Upper lobe of left lung (tissue), 6 donors: ENCODE measurements around the gene PHTF2. TPM values are rescaled to one million over a fixed set of nuclear protein-coding genes. Genes with fewer than 3 reads are reported as not detected.

Experiments used
- ATAC-seq, 2 donors: fragments of 200-7000 bp; cut with Tn5 transposase; one replicate each; pipeline ENCODE4 v1.9.1; 2022; ENCODE audit warnings: mild to moderate bottlenecking in 2 of 2, moderate library complexity in 2 of 2; ENCODE audit not compliant: low FRiP score in 2 of 2
- DNase-seq, 2 donors: peaks; one replicate each; pipeline ENCODE4 v3.0.0-alpha.2; 2019 to 2020
- H3K27ac ChIP-seq, 4 donors: fragments of 200-600 bp; sonication (generic); one replicate each; pipeline ENCODE4 v1.5.1; 2016 to 2019
- H3K27me3 ChIP-seq, 4 donors: fragments of 200-600 bp; sonication (generic); one replicate each; pipeline ENCODE4 v1.5.1; 2017 to 2019
- H3K36me3 ChIP-seq, 4 donors: fragments of 200-600 bp; sonication (generic); one replicate each; pipeline ENCODE4 v1.5.1; 2016 to 2019
- H3K4me1 ChIP-seq, 4 donors: fragments of 200-600 bp; sonication (generic); one replicate each; pipeline ENCODE4 v1.5.1; 2018 to 2019
- H3K4me3 ChIP-seq, 4 donors: fragments of 200-600 bp; sonication (generic); one replicate each; pipeline ENCODE4 v1.5.1; 2017 to 2019; ENCODE audit warnings: mild to moderate bottlenecking in 2 of 4, moderate library complexity in 1 of 4
- H3K9me3 ChIP-seq, 4 donors: fragments of 200-600 bp; sonication (generic); one replicate each; pipeline ENCODE4 v1.5.1; 2018 to 2019
- CTCF ChIP-seq, 6 experiments: fragments of 450-650 bp in 4 of 6; fragments of 200-600 bp in 2 of 6; sonication (generic) in 2 of 6; IDR thresholded peaks; one replicate each; pipeline ENCODE4 v1.5.1; 2016 to 2019; ENCODE audit warnings: antibody characterized with exemption in 6 of 6
- EP300 ChIP-seq, 4 donors: sonication (generic); formaldehyde crosslinking; IDR thresholded peaks; one replicate each; pipeline ENCODE4 v1.5.1; 2017; ENCODE audit warnings: antibody characterized with exemption in 4 of 4, control low read depth in 2 of 4
- POLR2A ChIP-seq, 4 donors: fragments of 450-650 bp; IDR thresholded peaks; one replicate each; pipeline ENCODE4 v1.5.1; 2016 to 2017; ENCODE audit warnings: antibody characterized with exemption in 4 of 4, mild to moderate bottlenecking in 2 of 4
- POLR2AphosphoS5 ChIP-seq, 2 donors: sonication (generic); formaldehyde crosslinking; IDR thresholded peaks; one replicate each; pipeline ENCODE4 v1.5.1; 2017; ENCODE audit warnings: antibody characterized with exemption in 2 of 2
- WGBS, 2 donors: methylation state at CpG; one replicate each; pipeline ENCODE4 v1.1.5; 2017 to 2018; 5-methylcytosine and 5-hydroxymethylcytosine counted together
- total RNA-seq, 6 donors: library from RNA; depleted of rRNA in 4 of 6; stranded (reverse); fragments of >200 nt in 4 of 6; gene quantifications; one replicate each; pipeline versions ENCODE4 v1.1.0 to v1.2.1, GENCODE V29; 2016 to 2021
- donor health status: DM: no; HTN: no; CAD: no; lungs with moderate emphysema.
- donor health status: DM: no; HTN: yes; CAD: no; lungs with severe emphysema.

The PHTF2 gene
- total RNA-seq, 6 donors from 2014 or later = 7.0 to 25.2 (median 14.7) TPM

- 87 to 89% methylated on average over 1 of the region's 1 CpG for WGBS, 2 donors
- Histone ChIP-seq H3K27ac (no peak overlapping the region), H3K36me3 (no peaks in the 10 kb centered on the region), H3K4me3 (no peak overlapping the region), H3K27me3 (no peaks in the 10 kb centered on the region), H3K4me1 (peaks cover 0 to 5% (median 2%) of the 10 kb centered on the region in 4 donors), H3K9me3 (peaks cover 0 to 8% (median 5%) of the 10 kb centered on the region in 4 donors)
- ATAC-seq (no peak), DNase-seq (no peak)
- TF ChIP-seq POLR2A (IDR thresholded peaks at IDR 0.05) (no peak), CTCF (IDR thresholded peaks at IDR 0.05) (no peak), EP300 (IDR thresholded peaks at IDR 0.05) (no peak), POLR2AphosphoS5 (IDR thresholded peaks at IDR 0.05) (no peak)
Measured at GRCh38 chr7:77808517-77808916, 9.9 kb downstream of the PHTF2 start.

- no peak for DNase-seq
- peaks cover 0 to 5% (median 2%) of the 10 kb centered on the region in 4 donors for H3K4me1 ChIP-seq
- 87 to 92% methylated on average over 2 of the region's 2 CpGs for WGBS, 2 donors
- no peak overlapping the region for H3K27ac ChIP-seq
- H3K27me3 ChIP-seq = no peaks in the 10 kb centered on the region
- H3K4me3 ChIP-seq = no peak overlapping the region
- TF ChIP-seq POLR2AphosphoS5 (IDR thresholded peaks at IDR 0.05) (no peak), EP300 (IDR thresholded peaks at IDR 0.05) (no peak), CTCF (IDR thresholded peaks at IDR 0.05) (no peak)
- peaks cover 0 to 2% (median 0%) of the 10 kb centered on the region in 4 donors for H3K36me3 ChIP-seq
- ATAC-seq = no peak
- peaks cover 0 to 6% (median 5%) of the 10 kb centered on the region in 4 donors for H3K9me3 ChIP-seq
Measured at GRCh38 chr7:77811516-77812289, 13.1 kb downstream of the PHTF2 start.

GRCh38 chr7:77812290-77812685 lies 13.7 kb downstream of the PHTF2 start:
- no peak overlapping the region for H3K27ac ChIP-seq
- no peak overlapping the region for H3K4me3 ChIP-seq
- H3K36me3 ChIP-seq = peaks cover 0 to 5% (median 0%) of the 10 kb centered on the region in 4 donors
- no peak for TF ChIP-seq POLR2AphosphoS5 (IDR thresholded peaks at IDR 0.05)
- H3K4me1 ChIP-seq = peaks cover 0 to 5% (median 2%) of the 10 kb centered on the region in 4 donors
- ATAC-seq = no peak
- WGBS, 2 donors = 69 to 85% methylated on average over 1 of the region's 1 CpG
- H3K27me3 ChIP-seq = no peaks in the 10 kb centered on the region
- H3K9me3 ChIP-seq = peaks cover 0 to 2% (median 1%) of the 10 kb centered on the region in 4 donors
- DNase-seq = no peak

GRCh38 chr7:77813180-77813579 lies 14.6 kb downstream of the PHTF2 start:
- Histone ChIP-seq H3K4me1 (peaks cover 0 to 5% (median 2%) of the 10 kb centered on the region in 4 donors), H3K27me3 (no peaks in the 10 kb centered on the region), H3K27ac (no peak overlapping the region), H3K36me3 (peaks cover 0 to 5% (median 0%) of the 10 kb centered on the region in 4 donors), H3K9me3 (peaks cover 0 to under 1% (median 0%) of the 10 kb centered on the region in 4 donors), H3K4me3 (no peak overlapping the region)
- WGBS, 2 donors = 83 to 90% methylated on average over 2 of the region's 2 CpGs
- no peak for TF ChIP-seq CTCF (IDR thresholded peaks at IDR 0.05)
- TF ChIP-seq EP300 (IDR thresholded peaks at IDR 0.05) = no peak
- no peak for TF ChIP-seq POLR2A (IDR thresholded peaks at IDR 0.05)
- no peak for TF ChIP-seq POLR2AphosphoS5 (IDR thresholded peaks at IDR 0.05)
- no peak for ATAC-seq
- DNase-seq = no peak

- H3K9me3 ChIP-seq = peaks cover 3 to 30% (median 21%) of the 10 kb centered on the region in 4 donors
- ATAC-seq = no peak
- TF ChIP-seq CTCF (IDR thresholded peaks at IDR 0.05) (no peak), POLR2A (IDR thresholded peaks at IDR 0.05) (no peak)
Measured at GRCh38 chr7:77819021-77819420, 20.4 kb downstream of the PHTF2 start.

More at GRCh38 chr7:77819021-77819420, 20.4 kb downstream of the PHTF2 start:
- no peak for DNase-seq
- Histone ChIP-seq H3K36me3 (peaks cover 0 to 5% (median 1%) of the 10 kb centered on the region in 4 donors), H3K27me3 (no peaks in the 10 kb centered on the region), H3K27ac (no peak overlapping the region), H3K4me3 (no peak overlapping the region), H3K4me1 (no peaks in the 10 kb centered on the region)
